ENCODE results near the gene RFPL4A. TPM values are rescaled to one million over a fixed set of nuclear protein-coding genes. Genes with fewer than 3 reads are reported as not detected.

RFPL4A gene
- polyA plus RNA-seq, 1 donor from 2014 or later: not detected

GRCh38 chr19:55811340-55811739, 52.4 kb downstream of the RFPL4A start:
- TF ChIP-seq CTCF (IDR thresholded peaks at IDR 0.05; ENCODE audit: poor library complexity, severe bottlenecking) (no peak), MXI1 (conservative IDR thresholded peaks at IDR 0.05; ENCODE audit: poor library complexity, severe bottlenecking) (no peak), REST (IDR thresholded peaks at IDR 0.05; ENCODE audit: borderline replicate concordance) (no peak), EP300 (conservative IDR thresholded peaks at IDR 0.05; ENCODE audit: poor library complexity, severe bottlenecking) (no peak), TAF1 (IDR thresholded peaks at IDR 0.05; ENCODE audit: low read depth) (no peak), EZH2 (IDR thresholded peaks at IDR 0.05; ENCODE audit: borderline replicate concordance, insufficient read depth, low read length, poor library complexity, severe bottlenecking) (no peak), RAD21 (conservative IDR thresholded peaks at IDR 0.05) (no peak), POLR2AphosphoS5 (IDR thresholded peaks at IDR 0.05) (no peak), SMC3 (conservative IDR thresholded peaks at IDR 0.05; ENCODE audit: poor library complexity) (no peak)
- Histone ChIP-seq H3K27me3 (ENCODE audit: insufficient read depth, low read depth, low read length) (no peaks in the 10 kb centered on the region), H3K9me2 (ENCODE audit: insufficient read depth, low read length) (no peaks in the 10 kb centered on the region), H3K79me2 (replicated peaks; ENCODE audit: insufficient read depth, low read length) (no peaks in the 10 kb centered on the region), H3F3A (ENCODE audit: insufficient read depth, low read length, poor library complexity, severe bottlenecking) (no peaks in the 10 kb centered on the region), H3K4me3 (ENCODE audit: low read length) (no peak overlapping the region), H3K9ac (ENCODE audit: low read length) (no peak overlapping the region), H2AFZ (ENCODE audit: low read depth, low read length) (no peak overlapping the region), H3K9me3 (ENCODE audit: low read length) (peaks cover 9% of the 10 kb centered on the region), H3K36me3 (ENCODE audit: insufficient read depth, low read length) (no peaks in the 10 kb centered on the region), H4K20me1 (ENCODE audit: insufficient read depth) (no peaks in the 10 kb centered on the region), H3K27ac (ENCODE audit: low read length) (no peak overlapping the region), H3K4me2 (ENCODE audit: low read length) (no peak overlapping the region)

- Histone ChIP-seq H3K9ac (ENCODE audit: low read length) (no peak overlapping the region), H3K4me2 (ENCODE audit: low read length) (no peak overlapping the region), H4K20me1 (ENCODE audit: insufficient read depth) (no peaks in the 10 kb centered on the region), H3K9me3 (ENCODE audit: low read length) (peaks cover 9% of the 10 kb centered on the region), H3K27me3 (ENCODE audit: insufficient read depth, low read depth, low read length) (no peaks in the 10 kb centered on the region), H3K9me2 (ENCODE audit: insufficient read depth, low read length) (no peaks in the 10 kb centered on the region), H2AFZ (ENCODE audit: low read depth, low read length) (no peak overlapping the region), H3K36me3 (ENCODE audit: insufficient read depth, low read length) (no peaks in the 10 kb centered on the region), H3K79me2 (replicated peaks; ENCODE audit: insufficient read depth, low read length) (no peaks in the 10 kb centered on the region), H3F3A (ENCODE audit: insufficient read depth, low read length, poor library complexity, severe bottlenecking) (no peaks in the 10 kb centered on the region), H3K4me3 (ENCODE audit: low read length) (no peak overlapping the region), H3K27ac (ENCODE audit: low read length) (no peak overlapping the region)
- no peak for TF ChIP-seq EZH2 (IDR thresholded peaks at IDR 0.05; ENCODE audit: borderline replicate concordance, insufficient read depth, low read length, poor library complexity, severe bottlenecking)
- no peak for TF ChIP-seq POLR2AphosphoS5 (IDR thresholded peaks at IDR 0.05)
- TF ChIP-seq SMC3 (conservative IDR thresholded peaks at IDR 0.05; ENCODE audit: poor library complexity): no peak
- no peak for TF ChIP-seq EP300 (conservative IDR thresholded peaks at IDR 0.05; ENCODE audit: poor library complexity, severe bottlenecking)
- no peak for TF ChIP-seq MXI1 (conservative IDR thresholded peaks at IDR 0.05; ENCODE audit: poor library complexity, severe bottlenecking)
- TF ChIP-seq CTCF (IDR thresholded peaks at IDR 0.05; ENCODE audit: poor library complexity, severe bottlenecking): no peak
- no peak for TF ChIP-seq TAF1 (IDR thresholded peaks at IDR 0.05; ENCODE audit: low read depth)
- no peak for TF ChIP-seq REST (IDR thresholded peaks at IDR 0.05; ENCODE audit: borderline replicate concordance)
- TF ChIP-seq RAD21 (conservative IDR thresholded peaks at IDR 0.05): no peak
These were observed 53.6 kb downstream of the RFPL4A start for GRCh38 chr19:55812449-55812848.
